ENCODE results near the gene WDR89. TPM values are rescaled to one million over a fixed set of nuclear protein-coding genes. Genes with fewer than 3 reads are reported as not detected.

The WDR89 gene
- total and polyA plus RNA-seq, 9 of the 15 experiments (the other 6 are each of a cell fraction or from before 2014, with no cell fraction given), result 9.3 to 25.6 (median 16.2) TPM

DNA sequence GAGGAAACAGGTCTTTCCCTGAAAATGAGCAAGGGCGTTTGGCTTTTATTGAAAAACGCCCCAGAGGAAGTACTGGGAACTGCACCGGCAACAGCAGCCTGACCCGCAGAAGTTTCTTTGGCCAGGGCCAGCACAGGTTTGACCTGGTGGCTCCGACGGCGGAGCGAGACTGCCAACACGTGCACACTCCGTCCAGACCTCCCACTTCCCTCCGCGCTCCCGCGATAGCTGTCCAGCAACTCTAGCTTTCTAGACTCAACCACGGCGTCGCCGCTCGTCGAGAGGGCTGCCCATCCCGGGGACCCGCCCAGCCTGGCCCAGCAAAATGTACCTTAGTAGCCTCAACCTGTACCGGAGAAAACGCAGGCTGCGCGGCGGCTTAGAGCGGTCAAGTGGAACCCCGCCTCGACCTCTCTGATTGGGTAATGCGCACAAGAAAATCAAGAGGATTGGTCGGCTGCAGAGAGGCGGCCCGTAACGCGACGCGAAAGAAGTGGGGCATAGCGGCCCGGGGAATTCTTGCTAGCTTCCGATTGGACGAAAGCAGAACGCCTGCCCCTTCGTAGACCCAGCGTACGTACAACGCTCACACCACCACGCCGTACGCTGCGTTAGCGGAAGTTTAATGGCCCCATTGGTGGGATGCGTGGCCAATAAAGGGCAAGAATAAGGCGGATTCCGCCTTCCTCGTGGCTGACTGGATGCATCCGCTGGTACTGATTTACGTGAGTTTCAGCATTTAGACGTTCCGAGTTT lies at the start of gene WDR89 (continued):
- TF ChIP-seq CEBPG (CRISPR knock-in tag; IDR thresholded peaks at IDR 0.05), result 0 out of 2 replicates have a peak, but pooled peaks have one; percentile 8
- peak in 1 of 2 experiments; percentile 50; a peak in 1 of 4 replicates for TF ChIP-seq CEBPG (tag; conservative IDR thresholded peaks at IDR 0.05 in 1 of 2, IDR thresholded peaks at IDR 0.05 in 1 of 2)
- TF ChIP-seq, protein P1, sequence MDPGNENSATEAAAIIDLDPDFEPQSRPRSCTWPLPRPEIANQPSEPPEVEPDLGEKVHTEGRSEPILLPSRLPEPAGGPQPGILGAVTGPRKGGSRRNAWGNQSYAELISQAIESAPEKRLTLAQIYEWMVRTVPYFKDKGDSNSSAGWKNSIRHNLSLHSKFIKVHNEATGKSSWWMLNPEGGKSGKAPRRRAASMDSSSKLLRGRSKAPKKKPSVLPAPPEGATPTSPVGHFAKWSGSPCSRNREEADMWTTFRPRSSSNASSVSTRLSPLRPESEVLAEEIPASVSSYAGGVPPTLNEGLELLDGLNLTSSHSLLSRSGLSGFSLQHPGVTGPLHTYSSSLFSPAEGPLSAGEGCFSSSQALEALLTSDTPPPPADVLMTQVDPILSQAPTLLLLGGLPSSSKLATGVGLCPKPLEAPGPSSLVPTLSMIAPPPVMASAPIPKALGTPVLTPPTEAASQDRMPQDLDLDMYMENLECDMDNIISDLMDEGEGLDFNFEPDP (CRISPR knock-in tag; IDR thresholded peaks at IDR 0.05), result no peak
- no peak for TF ChIP-seq DPF2 (IDR thresholded peaks at IDR 0.05)
- no peak for TF ChIP-seq ZNF146 (CRISPR knock-in tag; IDR thresholded peaks at IDR 0.05; ENCODE audit: unreplicated experiment)
- no peak for TF ChIP-seq SLC30A9 (CRISPR knock-in tag; IDR thresholded peaks at IDR 0.05)
- TF ChIP-seq, protein P2, sequence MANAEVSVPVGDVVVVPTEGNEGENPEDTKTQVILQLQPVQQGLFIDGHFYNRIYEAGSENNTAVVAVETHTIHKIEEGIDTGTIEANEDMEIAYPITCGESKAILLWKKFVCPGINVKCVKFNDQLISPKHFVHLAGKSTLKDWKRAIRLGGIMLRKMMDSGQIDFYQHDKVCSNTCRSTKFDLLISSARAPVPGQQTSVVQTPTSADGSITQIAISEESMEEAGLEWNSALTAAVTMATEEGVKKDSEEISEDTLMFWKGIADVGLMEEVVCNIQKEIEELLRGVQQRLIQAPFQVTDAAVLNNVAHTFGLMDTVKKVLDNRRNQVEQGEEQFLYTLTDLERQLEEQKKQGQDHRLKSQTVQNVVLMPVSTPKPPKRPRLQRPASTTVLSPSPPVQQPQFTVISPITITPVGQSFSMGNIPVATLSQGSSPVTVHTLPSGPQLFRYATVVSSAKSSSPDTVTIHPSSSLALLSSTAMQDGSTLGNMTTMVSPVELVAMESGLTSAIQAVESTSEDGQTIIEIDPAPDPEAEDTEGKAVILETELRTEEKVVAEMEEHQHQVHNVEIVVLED (CRISPR knock-in tag; IDR thresholded peaks at IDR 0.05), result peak; percentile 94
- peak; percentile 38 for TF ChIP-seq C11orf30 (IDR thresholded peaks at IDR 0.05; ENCODE audit: low read depth)
- TF ChIP-seq UBTF (IDR thresholded peaks at IDR 0.05; ENCODE audit: borderline replicate concordance in 1 of 2, low read depth in 2 of 2, low read length in 2 of 2), result peak; percentile 56 to 67; a peak in 2 of 4 replicates
- peak; percentile 94 for TF ChIP-seq BHLHE40 (IDR thresholded peaks at IDR 0.05; ENCODE audit: low read length)
- TF ChIP-seq RBBP5 (IDR thresholded peaks at IDR 0.05; ENCODE audit: borderline replicate concordance, insufficient read depth, low read length, poor library complexity, severe bottlenecking), result peak; percentile 83
- TF ChIP-seq HNRNPL (IDR thresholded peaks at IDR 0.05; ENCODE audit: low read depth, low read length), result no peak
- TF ChIP-seq SNRNP70 (optimal IDR thresholded peaks at IDR 0.05; ENCODE audit: low read depth, low read length), result no peak
- no peak for TF ChIP-seq PTRF (tag; IDR thresholded peaks at IDR 0.05)
- no peak for TF ChIP-seq XRCC4 (IDR thresholded peaks at IDR 0.05; ENCODE audit: extremely low read depth, insufficient read depth, insufficient read length)
- 0 out of 2 replicates have a peak, but pooled peaks have one; percentile 44 for TF ChIP-seq XRCC5 (IDR thresholded peaks at IDR 0.05; ENCODE audit: low read depth, low read length)
- TF ChIP-seq ZNF12 (CRISPR knock-in tag; IDR thresholded peaks at IDR 0.05), result peak; percentile 36; the same call in 1 of the 2 replicates
- TF ChIP-seq ZBED1 (IDR thresholded peaks at IDR 0.05), result 0 out of 2 replicates have a peak, but pooled peaks have one; percentile 63
- TF ChIP-seq RBM22 (IDR thresholded peaks at IDR 0.05; ENCODE audit: low read depth, low read length, poor library complexity, severe bottlenecking), result no peak
- TF ChIP-seq EP400 (IDR thresholded peaks at IDR 0.05), result peak; percentile 96
- no peak for TF ChIP-seq ZC3H8 (IDR thresholded peaks at IDR 0.05)
- no peak for TF ChIP-seq MBD1 (CRISPR knock-in tag; IDR thresholded peaks at IDR 0.05)
